HepG2 (cell line): ENCODE data around the gene ENDOU.

Experiments used
- CBFB ChIP-seq: sonication (generic); formaldehyde crosslinking; IDR thresholded peaks from 2 replicates; pipeline ENCODE4 v1.4.0; 2020; ENCODE audit warnings: missing genetic modification reagents
- NFAT5 ChIP-seq: sonication (generic); formaldehyde crosslinking; IDR thresholded peaks from 2 replicates; pipeline ENCODE4 v1.4.0; 2020; ENCODE audit warnings: missing genetic modification reagents
- POLR2AphosphoS5 ChIP-seq: IDR thresholded peaks from 2 replicates; pipeline ENCODE4 v1.6.1; 2012; ENCODE audit warnings: low read depth, low read length
- ZNF317 ChIP-seq: sonication (generic); formaldehyde crosslinking; IDR thresholded peaks from 2 replicates; pipeline ENCODE4 v1.5.0; 2020; ENCODE audit warnings: mild to moderate bottlenecking, missing genetic modification reagents
- ZNF772 ChIP-seq: sonication (generic); formaldehyde crosslinking; IDR thresholded peaks from 2 replicates; pipeline ENCODE4 v1.5.0; 2020; ENCODE audit warnings: mild to moderate bottlenecking, missing genetic modification reagents

- no peak for TF ChIP-seq ZNF772
- no peak for TF ChIP-seq ZNF317
- TF ChIP-seq NFAT5 (CRISPR knock-in tag): no peak
- no peak for TF ChIP-seq POLR2AphosphoS5
- no peak for TF ChIP-seq CBFB (CRISPR knock-in tag)
Measured at GRCh38 chr12:47718531-47718930, 6.8 kb downstream of the ENDOU start.
